Heart right ventricle (tissue), 16 donors: ENCODE results near the gene UBE2J1. TPM values are rescaled to one million over a fixed set of nuclear protein-coding genes. Genes with fewer than 3 reads are reported as not detected.

Source experiments
- ATAC-seq, 8 donors: fragments of 200-7000 bp; cut with Tn5 transposase; one replicate each; pipeline ENCODE4 v1.9.1; 2020; ENCODE audit warnings: mild to moderate bottlenecking in 8 of 8, moderate library complexity in 8 of 8, moderate number of reproducible peaks in 1 of 8
- DNase-seq, 2 donors: peaks; one replicate each; pipeline ENCODE4 v3.0.0-alpha.2; 2020
- H3K27ac ChIP-seq, 10 donors: fragments of 200-600 bp; sonication (generic) in 2 of 10; one replicate each; pipeline versions ENCODE4 v1.5.0 to v1.8.0; 2020 to 2022; ENCODE audit warnings: mild to moderate bottlenecking in 3 of 10
- H3K27me3 ChIP-seq, 7 donors: fragments of 200-600 bp; one replicate each; pipeline ENCODE4 v1.8.0; 2021 to 2022; ENCODE audit warnings: mild to moderate bottlenecking in 2 of 7
- H3K36me3 ChIP-seq, 9 donors: fragments of 200-600 bp; sonication (generic) in 1 of 9; one replicate each; pipeline versions ENCODE4 v1.5.0 to v1.8.0; 2020 to 2022; ENCODE audit warnings: mild to moderate bottlenecking in 2 of 9
- H3K4me1 ChIP-seq, 9 donors: fragments of 200-600 bp; sonication (generic) in 1 of 9; one replicate each; pipeline versions ENCODE4 v1.5.0 to v1.8.0; 2020 to 2022; ENCODE audit warnings: mild to moderate bottlenecking in 4 of 9
- H3K4me3 ChIP-seq, 10 donors: fragments of 200-600 bp; sonication (generic) in 2 of 10; one replicate each; pipeline versions ENCODE4 v1.5.0 to v1.8.0; 2020 to 2022; ENCODE audit warnings: mild to moderate bottlenecking in 7 of 10, moderate library complexity in 2 of 10
- H3K9me3 ChIP-seq, 11 donors: fragments of 200-600 bp in 10 of 11; sonication (generic) in 2 of 11; one replicate each; pipeline versions ENCODE4 v1.5.0 to v1.8.0; 2013 to 2022; ENCODE audit warnings: mild to moderate bottlenecking in 2 of 11, control low read depth in 1 of 11, moderate library complexity in 1 of 11
- CTCF ChIP-seq, 9 donors: fragments of 200-600 bp; sonication (generic) in 2 of 9; IDR thresholded peaks; one replicate each; pipeline versions ENCODE4 v1.5.0 to v1.8.0; 2021 to 2022; ENCODE audit warnings: antibody characterized with exemption in 9 of 9, mild to moderate bottlenecking in 5 of 9, moderate library complexity in 1 of 9
- WGBS, 2 donors: extraction: QIAGEN DNeasy Blood & Tissue Kit; methylation state at CpG; one replicate each; pipeline ENCODE4 v1.1.7; 2013; ENCODE audit warnings: inconsistent platforms in 1 of 2; 5-methylcytosine and 5-hydroxymethylcytosine counted together
- intact Hi-C, 10 donors: fragments of 100-400 bp; cut with DNase I; formaldehyde crosslinking; loops; one replicate each; pipeline versions ENCODE4 v1.11.1 to v1.14.2; 2022
- polyA plus RNA-seq, 2 donors: library from polyadenylated mRNA; stranded (reverse); fragments of 200-250 nt; gene quantifications; one replicate each; pipeline ENCODE4 v1.2.3, GENCODE V29; 2013
- total RNA-seq, 10 donors: library from RNA; stranded (reverse); fragmentation: NEBNext Ultra II Directional in 3 of 10; extraction: Animal tissue kit (Norgen Biotek cat#: 25700) in 3 of 10; gene quantifications; one replicate each; pipeline versions ENCODE4 v1.2.1 to v1.2.4, GENCODE V29; 2021 to 2023
- donor health status: Arrhythmogenic right ventricular cardiomyopathy.
- donor health status: ischemic (EF 13 %, LVEDD 7.1; RV severe dilation, severe dysfunction).
- donor health status: healthy with polysubstance abuse.
- donor health status: DM: no; HTN: yes; CAD: no.
- donor health status: DM: no; HTN: no; CAD: no.
- donor health status: ischemic (EF 25% LVEDD 6.9; RV normal size, moderate dysfunction).
- donor health status: ischemic (EF 25% LVEDD 5.7; RV mildly dilated, moderate dysfunction).
- donor health status: healthy.
- donor health status: DM: yes; HTN: yes; CAD: no.
- donor health status: Ischemic cardiomyopathy.
- donor health status: ischemic (EF 35%, LVEDD 5.7; RV mildly dilated, moderate dysfunction).
- donor health status: nonischemic (EF 11% LVEDD 7.7; RV severe dilation, severe dysfunction).
- donor health status: DM: yes; HTN: yes; CAD: no.
- donor health status: PGD.
- donor health status: ischemic (EF 29% LVEDD 5.4; RV normal size, mild dysfunction).
- donor health status: nonischemic (EF 23%, LVEDD 6.1; RV moderate dilation, normal function).

Gene UBE2J1
- total and polyA plus RNA-seq, 12 donors, result 9.9 to 23.9 (median 14.1) TPM

- H3K36me3 ChIP-seq, result peaks cover 0 to 5% (median 0%) of the 10 kb centered on the region in 9 donors
- intact Hi-C loops, result loop anchor here in 5 of 10 donors (5.0 to 10.0 kb wide), 4 partner anchors 240 to 382 kb away; partner anchors contain the start of gene SRSF12 (in 1 of the 5)
- H3K27ac ChIP-seq, result peak overlapping the region in 5 of 10 donors; percentile 1 to 18 (median 12)
- H3K4me1 ChIP-seq, result peaks cover 0 to 44% (median 25%) of the 10 kb centered on the region in 9 donors
- no peaks in the 10 kb centered on the region for H3K9me3 ChIP-seq
- no peaks in the 10 kb centered on the region for H3K27me3 ChIP-seq
- no peak for TF ChIP-seq CTCF (IDR thresholded peaks at IDR 0.05)
- ATAC-seq (peak in 1 of 8 donors; percentile 41), DNase-seq (no peak)
- H3K4me3 ChIP-seq, result no peak overlapping the region
Measured at GRCh38 chr6:89364586-89364985, 12.1 kb upstream of the UBE2J1 start.

DNA sequence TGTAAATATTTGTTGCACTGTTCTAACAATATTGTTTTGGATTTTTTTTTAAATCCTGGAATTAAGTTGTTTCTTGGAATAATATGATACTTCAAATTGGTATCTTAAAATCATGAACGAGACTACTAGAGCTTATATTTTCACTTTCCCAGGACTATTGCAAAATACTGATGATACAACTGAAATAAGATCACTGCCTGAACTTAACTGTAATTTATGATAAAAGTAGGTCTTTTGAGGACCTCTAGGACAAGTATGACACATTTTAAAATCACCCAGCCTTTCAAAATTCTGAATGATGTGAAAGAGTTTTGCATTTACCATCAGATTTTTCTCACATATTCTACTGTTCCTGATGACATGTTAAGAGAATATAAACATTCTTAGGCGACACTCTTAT, 8.6 kb upstream of the UBE2J1 start:
- H3K4me1 ChIP-seq, result peaks cover 0 to 42% (median 8%) of the 10 kb centered on the region in 9 donors
- DNase-seq (no peak), ATAC-seq (no peak)
- H3K27me3 ChIP-seq, result no peaks in the 10 kb centered on the region
- no peaks in the 10 kb centered on the region for H3K9me3 ChIP-seq
- intact Hi-C loops, result loop anchor here in 5 of 10 donors (5.0 to 10.0 kb wide), 4 partner anchors 236 to 379 kb away; partner anchors contain the start of gene SRSF12 (in 1 of the 5)
- no peaks in the 10 kb centered on the region for H3K36me3 ChIP-seq
- TF ChIP-seq CTCF (IDR thresholded peaks at IDR 0.05), result no peak
- no peak overlapping the region for H3K4me3 ChIP-seq
- H3K27ac ChIP-seq, result no peak overlapping the region
- 87 to 92% methylated on average over 2 of the region's 2 CpGs for WGBS, 2 donors

GRCh38 chr6:89360415-89360999, 8.0 kb upstream of the UBE2J1 start:
- Histone ChIP-seq H3K27me3 (no peaks in the 10 kb centered on the region), H3K27ac (no peak overlapping the region), H3K9me3 (no peaks in the 10 kb centered on the region), H3K4me1 (peaks cover 0 to 41% (median 8%) of the 10 kb centered on the region in 9 donors), H3K36me3 (no peaks in the 10 kb centered on the region), H3K4me3 (no peak overlapping the region)
- intact Hi-C loops, result loop anchor here in 5 of 10 donors (5.0 to 10.0 kb wide), 4 partner anchors 236 to 378 kb away; partner anchors contain the start of gene SRSF12 (in 1 of the 5)
- DNase-seq (no peak), ATAC-seq (no peak)
- TF ChIP-seq CTCF (IDR thresholded peaks at IDR 0.05), result no peak
- 97 to 98% methylated on average over 2 of the region's 2 CpGs for WGBS, 2 donors

DNA sequence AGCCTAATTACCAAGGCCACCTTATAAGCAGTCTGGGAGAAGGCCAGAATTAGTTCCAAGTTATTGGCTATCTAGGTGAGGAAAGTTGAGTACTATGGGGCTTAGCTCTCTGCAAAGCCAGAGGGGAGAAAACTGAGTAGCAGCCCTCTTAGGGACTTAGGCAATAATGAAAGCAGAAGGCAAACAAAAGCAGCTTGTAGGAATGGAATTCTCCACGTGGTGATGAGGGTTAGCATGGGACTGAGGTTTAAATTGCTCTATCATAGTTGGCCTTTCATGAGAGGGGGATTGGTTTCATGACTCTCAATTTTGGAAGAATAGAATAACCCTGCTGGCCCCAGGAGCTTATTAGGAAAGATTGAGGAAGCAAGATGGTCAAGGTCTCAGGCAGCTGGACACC, 7.0 kb upstream of the UBE2J1 start:
- intact Hi-C loops, result loop anchor here in 3 of 10 donors (10.0 kb wide), 2 partner anchors 275 to 375 kb away; partner anchors contain the start of gene PNRC1 (in 2 of the 3)
- WGBS, 2 donors, result 16 to 21% methylated on average over 1 of the region's 1 CpG
- ATAC-seq, result peak in 1 of 8 donors; percentile 15

More for the DNA sequence above, 7.0 kb upstream of the UBE2J1 start:
- H3K36me3 ChIP-seq, result no peaks in the 10 kb centered on the region
- H3K27ac ChIP-seq, result no peak overlapping the region
- no peak overlapping the region for H3K4me3 ChIP-seq
- H3K27me3 ChIP-seq, result no peaks in the 10 kb centered on the region
- peaks cover 0 to 31% (median 3%) of the 10 kb centered on the region in 9 donors for H3K4me1 ChIP-seq
- no peak for TF ChIP-seq CTCF (IDR thresholded peaks at IDR 0.05)
- H3K9me3 ChIP-seq, result no peaks in the 10 kb centered on the region
- no peak for DNase-seq
